GM12891 (cell line): ENCODE data around the gene NDUFB4.

Source experiments
- DNase-seq: peaks from one replicate; pipeline ENCODE4 v3.0.0; 2011; ENCODE audit warnings: low spot score; ENCODE audit not compliant: insufficient read length
- FAIRE-seq: peaks from 2 replicates; lab custom pipeline; 2011; peaks lifted over from hg19 to GRCh38; lab: Jason Lieb, UNC
- PAX5 ChIP-seq: IDR thresholded peaks from 2 replicates; pipeline ENCODE4 v1.6.1; 2011; ENCODE audit warnings: low read length, moderate library complexity, mild to moderate bottlenecking; ENCODE audit not compliant: insufficient read depth, severe bottlenecking
- POLR2A ChIP-seq: IDR thresholded peaks from 2 replicates; pipeline ENCODE4 v1.6.1; 2011; ENCODE audit warnings: low read depth, low read length, control low read depth

Gene NDUFB4

DNA sequence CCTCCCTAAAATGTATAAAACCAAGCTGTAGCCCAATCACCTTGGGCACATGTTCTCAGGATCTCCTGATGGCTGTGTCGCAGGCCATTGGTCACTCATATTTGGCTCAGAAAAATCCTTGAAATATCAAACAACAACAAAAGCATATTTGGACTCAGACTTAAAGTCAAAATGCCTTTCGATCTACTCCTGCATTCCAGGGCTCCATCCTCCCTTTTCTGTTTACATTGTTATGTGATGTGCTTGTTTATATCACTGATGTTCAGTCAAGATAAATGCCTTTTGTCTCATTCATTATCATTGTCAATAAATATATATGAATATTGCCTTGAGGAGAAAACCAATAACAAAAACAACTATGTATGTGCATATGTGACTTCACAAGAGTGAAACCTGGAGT, 54.2 kb downstream of the NDUFB4 start:
- DNase-seq (no peak), FAIRE-seq (no peak)
- TF ChIP-seq POLR2A (no peak), PAX5 (no peak)
